H9 (cell line): ENCODE data around the gene TGFA. TPM values are rescaled to one million over a fixed set of nuclear protein-coding genes. Genes with fewer than 3 reads are reported as not detected.

Experiments
- DNase-seq: peaks from one replicate; pipeline ENCODE4 v3.0.0-alpha.2; 2017
- H2AFZ ChIP-seq: one replicate; pipeline ENCODE4 v1.6.1; 2013; ENCODE audit warnings: mild to moderate bottlenecking, low read length, control low read depth, moderate library complexity
- H2AK5ac ChIP-seq: 2 replicates; pipeline ENCODE4 v1.6.1; 2013; ENCODE audit warnings: low read length, control low read depth, mixed read lengths; ENCODE audit not compliant: insufficient read length
- H2BK120ac ChIP-seq: one replicate; pipeline ENCODE4 v1.6.1; 2013; ENCODE audit warnings: low read depth, mild to moderate bottlenecking, low read length, control low read depth, inconsistent platforms; ENCODE audit not compliant: poor library complexity, severe bottlenecking
- H2BK12ac ChIP-seq: 2 replicates; pipeline ENCODE4 v1.6.1; 2013; ENCODE audit warnings: low read length, control low read depth, mixed read lengths, low read depth; ENCODE audit not compliant: insufficient read length
- H2BK15ac ChIP-seq: 2 replicates; pipeline ENCODE4 v1.6.1; 2013; ENCODE audit warnings: low read depth, low read length, control low read depth
- H2BK20ac ChIP-seq: one replicate; pipeline ENCODE4 v1.6.1; 2013; ENCODE audit warnings: low read depth, mild to moderate bottlenecking, low read length, control low read depth, inconsistent platforms; ENCODE audit not compliant: poor library complexity, severe bottlenecking
- H2BK5ac ChIP-seq: 2 replicates; pipeline ENCODE4 v1.6.1; 2013; ENCODE audit warnings: low read length, control low read depth, mixed read lengths; ENCODE audit not compliant: insufficient read length
- H3K14ac ChIP-seq: 2 replicates; pipeline ENCODE4 v1.6.1; 2013; ENCODE audit warnings: low read length, control low read depth; ENCODE audit not compliant: insufficient read depth
- H3K18ac ChIP-seq: 2 replicates; pipeline ENCODE4 v1.6.1; 2013; ENCODE audit warnings: low read depth, mild to moderate bottlenecking, mixed read lengths, low read length, control low read depth; ENCODE audit not compliant: insufficient read length
- H3K23ac ChIP-seq: 2 replicates; pipeline ENCODE4 v1.6.1; 2013; ENCODE audit warnings: low read length, control low read depth, mixed read lengths, low read depth; ENCODE audit not compliant: insufficient read length
- H3K23me2 ChIP-seq: 2 replicates; pipeline ENCODE4 v1.6.1; 2013; ENCODE audit warnings: low read depth, mild to moderate bottlenecking, mixed read lengths, low read length, control low read depth; ENCODE audit not compliant: insufficient read length, poor library complexity, severe bottlenecking
- H3K27ac ChIP-seq: 2 replicates; pipeline ENCODE4 v1.5.1; 2013; ENCODE audit warnings: low read length, control low read depth, mixed read lengths, low read depth; ENCODE audit not compliant: insufficient read length
- H3K27me3 ChIP-seq: 2 replicates; pipeline ENCODE4 v1.6.1; 2013; ENCODE audit warnings: low read length, control low read depth, inconsistent platforms; ENCODE audit not compliant: insufficient read depth
- H3K4ac ChIP-seq: 2 replicates; pipeline ENCODE4 v1.6.1; 2013; ENCODE audit warnings: low read depth, mild to moderate bottlenecking, control low read depth, inconsistent platforms, low read length, moderate library complexity
- H3K4me1 ChIP-seq: 2 replicates; pipeline ENCODE4 v1.6.1; 2013; ENCODE audit warnings: low read length, control low read depth, inconsistent platforms; ENCODE audit not compliant: insufficient read depth
- H3K4me2 ChIP-seq: 2 replicates; pipeline ENCODE4 v1.6.1; 2013; ENCODE audit warnings: low read length, control low read depth, mixed read lengths; ENCODE audit not compliant: insufficient read length, insufficient read depth
- H3K56ac ChIP-seq: 2 replicates; pipeline ENCODE4 v1.6.1; 2013; ENCODE audit warnings: low read depth, mild to moderate bottlenecking, mixed read lengths, low read length, control low read depth; ENCODE audit not compliant: insufficient read length
- H3K79me1 ChIP-seq: 2 replicates; pipeline ENCODE4 v1.6.1; 2013; ENCODE audit warnings: low read depth, mild to moderate bottlenecking, moderate library complexity, low read length, control low read depth, inconsistent platforms; ENCODE audit not compliant: insufficient read depth, poor library complexity, severe bottlenecking
- H3K79me2 ChIP-seq: 2 replicates; pipeline ENCODE4 v1.6.1; 2013; ENCODE audit warnings: low read length, control low read depth, inconsistent platforms; ENCODE audit not compliant: insufficient read depth
- H3K9ac ChIP-seq: 2 replicates; pipeline ENCODE4 v1.6.1; 2013; ENCODE audit warnings: low read length, control low read depth, mixed read lengths; ENCODE audit not compliant: insufficient read length; ENCODE audit errors: extremely low read depth
- H3K9me3 ChIP-seq: one replicate; pipeline ENCODE4 v1.6.1; 2013; ENCODE audit warnings: low read depth, low read length, inconsistent platforms; ENCODE audit not compliant: control insufficient read depth
- H3T11ph ChIP-seq: one replicate; pipeline ENCODE4 v1.6.1; 2013; ENCODE audit warnings: mild to moderate bottlenecking, low read length, control low read depth, inconsistent platforms
- H4K20me1 ChIP-seq: one replicate; pipeline ENCODE4 v1.6.1; 2013; ENCODE audit not compliant: control insufficient read depth, insufficient read length, insufficient read depth
- H4K5ac ChIP-seq: 2 replicates; pipeline ENCODE4 v1.6.1; 2013; ENCODE audit warnings: low read depth, mild to moderate bottlenecking, mixed read lengths, low read length, control low read depth; ENCODE audit not compliant: insufficient read length
- H4K8ac ChIP-seq: replicated peaks from 2 replicates; pipeline ENCODE4 v1.6.1; 2013; ENCODE audit warnings: low read length, control low read depth, mixed read lengths, low read depth; ENCODE audit not compliant: insufficient read length
- H4K91ac ChIP-seq: 2 replicates; pipeline ENCODE4 v1.6.1; 2013; ENCODE audit warnings: low read depth, mild to moderate bottlenecking, moderate library complexity, mixed read lengths, low read length, control low read depth; ENCODE audit not compliant: insufficient read length
- H3K27ac Mint-ChIP-seq, 3 experiments: 2 replicates in 2 of 3; 3 replicates in 1 of 3; pipeline ENCODE4 v1.8.0; 2020 to 2021; ENCODE audit warnings: mixed read lengths in 3 of 3, mild to moderate bottlenecking in 1 of 3, moderate library complexity in 1 of 3
- H3K27me3 Mint-ChIP-seq: 2 replicates; pipeline ENCODE4 v1.8.0; 2021; ENCODE audit warnings: low read depth, mild to moderate bottlenecking, moderate library complexity, mixed read lengths
- H3K36me3 Mint-ChIP-seq, 3 experiments: 2 replicates in 2 of 3; 3 replicates in 1 of 3; pipeline ENCODE4 v1.8.0; 2020 to 2021; ENCODE audit warnings: low read depth in 3 of 3, mixed read lengths in 3 of 3; ENCODE audit not compliant: insufficient read depth in 1 of 3
- H3K4me1 Mint-ChIP-seq, 2 experiments: 2 replicates each; pipeline ENCODE4 v1.8.0; 2020; ENCODE audit warnings: mixed read lengths in 2 of 2
- H3K4me3 Mint-ChIP-seq, 2 experiments: 2 replicates in 1 of 2; 3 replicates in 1 of 2; pipeline ENCODE4 v1.8.0; 2020 to 2021; ENCODE audit warnings: mild to moderate bottlenecking in 2 of 2, mixed read lengths in 2 of 2, moderate library complexity in 1 of 2
- H3K9me3 Mint-ChIP-seq, 2 experiments: 2 replicates in 1 of 2; 3 replicates in 1 of 2; pipeline ENCODE4 v1.8.0; 2020; ENCODE audit warnings: mild to moderate bottlenecking in 2 of 2, mixed read lengths in 2 of 2, moderate library complexity in 1 of 2
- WGBS: extraction: QIAGEN DNeasy Blood & Tissue Kit; methylation state at CpG from one replicate; pipeline ENCODE4 v1.1.7; 2013; ENCODE audit warnings: missing lambda C conversion rate, low lambda C conversion rate, mixed read lengths; ENCODE audit not compliant: insufficient read length; ENCODE audit errors: extremely low coverage; 5-methylcytosine and 5-hydroxymethylcytosine counted together
- total RNA-seq: library from RNA; stranded (reverse); gene quantifications from 2 replicates; pipeline ENCODE4 v1.2.1, GENCODE V29; 2021
- TF ChIP-seq, protein P1 (sequence below): fragments of 200-600 bp; sonication (generic); conservative IDR thresholded peaks from 3 replicates; pipeline ENCODE4 v1.8.0; 2021; ENCODE audit warnings: antibody characterized with exemption, mild to moderate bottlenecking

Gene TGFA
- total RNA-seq, 1 experiment from 2014 or later = 3.3 TPM

DNA sequence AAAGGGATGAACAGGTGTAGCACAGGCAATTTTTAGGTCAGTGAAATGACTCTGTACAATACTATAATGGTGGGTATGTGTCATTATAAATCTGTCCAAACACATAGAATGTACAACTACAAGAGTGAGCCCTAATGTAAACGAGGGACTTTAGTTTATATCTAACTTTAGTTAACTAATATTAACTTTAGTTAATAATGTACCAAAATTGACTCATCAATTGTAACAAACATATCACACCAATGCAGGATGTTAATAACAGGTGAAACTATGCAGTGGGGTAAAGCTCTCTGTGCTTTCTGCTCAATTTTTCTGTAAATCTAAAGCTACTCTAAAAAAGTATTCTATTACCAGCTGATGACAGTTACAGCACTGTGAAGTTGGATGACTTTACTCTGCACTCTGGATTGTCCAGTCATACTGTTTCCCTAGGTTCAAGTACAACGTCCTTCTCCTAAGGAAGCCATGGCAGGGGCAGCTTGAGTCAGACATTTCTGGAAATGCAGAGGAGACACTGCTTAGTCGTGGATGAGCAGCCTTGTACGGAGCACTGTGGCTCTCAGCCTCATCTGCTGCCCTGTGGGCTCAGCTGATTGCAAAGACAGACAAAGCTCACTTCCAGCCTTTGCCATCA is 26.1 kb downstream of the TGFA start:
- H3K27ac Mint-ChIP-seq = no peak overlapping the region
- no peak for DNase-seq
- Histone ChIP-seq H2BK15ac (no peak overlapping the region), H2BK12ac (no peak overlapping the region), H2BK120ac (no peak overlapping the region), H4K20me1 (no peaks in the 10 kb centered on the region), H3K9me3 (no peaks in the 10 kb centered on the region), H2BK20ac (no peak overlapping the region), H3K27ac (no peak overlapping the region), H3K27me3 (no peaks in the 10 kb centered on the region), H4K5ac (no peak overlapping the region), H3T11ph (no peak overlapping the region), H3K79me2 (no peaks in the 10 kb centered on the region), H4K91ac (no peak overlapping the region), H3K18ac (no peak overlapping the region), H2BK5ac (no peak overlapping the region), H3K23me2 (no peaks in the 10 kb centered on the region), H3K79me1 (no peaks in the 10 kb centered on the region), H3K4me1 (peaks cover 4% of the 10 kb centered on the region; the same call in 1 of the 2 replicates), H3K9ac (no peak overlapping the region), H4K8ac (no peak overlapping the region), H3K23ac (no peak overlapping the region), H2AK5ac (no peak overlapping the region), H2AFZ (no peak overlapping the region), H3K56ac (no peak overlapping the region), H3K14ac (no peak overlapping the region), H3K4me2 (no peak overlapping the region), H3K4ac (no peak overlapping the region)
- H3K4me3 Mint-ChIP-seq = no peak overlapping the region
- no peaks in the 10 kb centered on the region for H3K36me3 Mint-ChIP-seq
- TF ChIP-seq, protein P1, sequence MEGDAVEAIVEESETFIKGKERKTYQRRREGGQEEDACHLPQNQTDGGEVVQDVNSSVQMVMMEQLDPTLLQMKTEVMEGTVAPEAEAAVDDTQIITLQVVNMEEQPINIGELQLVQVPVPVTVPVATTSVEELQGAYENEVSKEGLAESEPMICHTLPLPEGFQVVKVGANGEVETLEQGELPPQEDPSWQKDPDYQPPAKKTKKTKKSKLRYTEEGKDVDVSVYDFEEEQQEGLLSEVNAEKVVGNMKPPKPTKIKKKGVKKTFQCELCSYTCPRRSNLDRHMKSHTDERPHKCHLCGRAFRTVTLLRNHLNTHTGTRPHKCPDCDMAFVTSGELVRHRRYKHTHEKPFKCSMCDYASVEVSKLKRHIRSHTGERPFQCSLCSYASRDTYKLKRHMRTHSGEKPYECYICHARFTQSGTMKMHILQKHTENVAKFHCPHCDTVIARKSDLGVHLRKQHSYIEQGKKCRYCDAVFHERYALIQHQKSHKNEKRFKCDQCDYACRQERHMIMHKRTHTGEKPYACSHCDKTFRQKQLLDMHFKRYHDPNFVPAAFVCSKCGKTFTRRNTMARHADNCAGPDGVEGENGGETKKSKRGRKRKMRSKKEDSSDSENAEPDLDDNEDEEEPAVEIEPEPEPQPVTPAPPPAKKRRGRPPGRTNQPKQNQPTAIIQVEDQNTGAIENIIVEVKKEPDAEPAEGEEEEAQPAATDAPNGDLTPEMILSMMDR = no peak
- no CpG with 5 or more reads among the region's 4 CpGs for WGBS
- H3K9me3 Mint-ChIP-seq = no peaks in the 10 kb centered on the region; a peak in 1 of 5 replicates
- H3K4me1 Mint-ChIP-seq = peaks cover 17% of the 10 kb centered on the region in 2 experiments
- peaks cover 1% of the 10 kb centered on the region; the same call in 1 of the 2 replicates for H3K27me3 Mint-ChIP-seq
